Common myeloid progenitor, CD34-positive (primary cell): ENCODE measurements around the gene ELL.

Experiments used
- CTCF ChIA-PET: fragments of 350-600 bp; sonication (Branson Sonifier 250); formaldehyde crosslinking; loops from one replicate; lab custom pipeline; 2021; ENCODE audit warnings: antibody characterized with exemption; lab: Charles Lee
- POLR2A ChIA-PET: fragments of 350-600 bp; sonication (Branson Sonifier 250); formaldehyde crosslinking; loops from one replicate; lab custom pipeline; 2021; ENCODE audit warnings: antibody characterized with exemption; lab: Charles Lee
- DNase-seq, 3 donors: peaks; one replicate each; pipeline versions ENCODE4 v3.0.0 to v3.0.0-alpha.2; 2013
- H3K27ac ChIP-seq, 2 experiments: 1 replicate in 1 of 2; 2 replicates in 1 of 2; pipeline ENCODE4 v1.7.0; 2013; ENCODE audit warnings: inconsistent platforms in 2 of 2, low read length in 2 of 2, mild to moderate bottlenecking in 2 of 2, low read depth in 1 of 2, moderate library complexity in 1 of 2; ENCODE audit not compliant: severe bottlenecking in 2 of 2, insufficient read depth in 1 of 2, poor library complexity in 1 of 2
- H3K27me3 ChIP-seq, 5 experiments: replicated peaks in 2 of 5; 1 replicate in 3 of 5; 2 replicates in 2 of 5; pipeline versions ENCODE4 v1.6.1 to v1.7.0; 2013; ENCODE audit warnings: low read length in 4 of 5, mild to moderate bottlenecking in 2 of 5, moderate library complexity in 2 of 5, inconsistent platforms in 1 of 5; ENCODE audit not compliant: insufficient read depth in 5 of 5, control insufficient read depth in 4 of 5
- H3K36me3 ChIP-seq, 4 experiments: 1 replicate in 2 of 4; 2 replicates in 2 of 4; pipeline versions ENCODE4 v1.6.1 to v1.7.0; 2013; ENCODE audit warnings: low read length in 3 of 4, control low read depth in 1 of 4, mild to moderate bottlenecking in 1 of 4; ENCODE audit not compliant: control insufficient read depth in 4 of 4, insufficient read depth in 4 of 4
- H3K4me1 ChIP-seq, 4 experiments: 1 replicate in 3 of 4; 2 replicates in 1 of 4; pipeline versions ENCODE4 v1.6.1 to v1.7.1; 2013; ENCODE audit warnings: low read length in 3 of 4, mild to moderate bottlenecking in 3 of 4, control low read depth in 1 of 4, inconsistent platforms in 1 of 4, moderate library complexity in 1 of 4; ENCODE audit not compliant: control insufficient read depth in 4 of 4, insufficient read depth in 4 of 4; ENCODE audit errors: control extremely low read depth in 1 of 4
- H3K4me3 ChIP-seq, 7 experiments: 1 replicate in 4 of 7; 2 replicates in 3 of 7; pipeline versions ENCODE4 v1.5.1 to v1.7.0; 2013; ENCODE audit warnings: mild to moderate bottlenecking in 7 of 7, low read length in 6 of 7, moderate library complexity in 6 of 7, inconsistent platforms in 2 of 7, low read depth in 2 of 7, control low read depth in 1 of 7; ENCODE audit not compliant: insufficient read depth in 4 of 7, control insufficient read depth in 1 of 7; ENCODE audit errors: extremely low read depth in 1 of 7
- H3K9me3 ChIP-seq, 5 experiments: 1 replicate in 4 of 5; 2 replicates in 1 of 5; pipeline versions ENCODE4 v1.6.1 to v1.7.1; 2013; ENCODE audit warnings: low read length in 4 of 5, mild to moderate bottlenecking in 2 of 5, inconsistent platforms in 1 of 5, low read depth in 1 of 5, moderate library complexity in 1 of 5; ENCODE audit not compliant: control insufficient read depth in 4 of 5, insufficient read depth in 2 of 5; ENCODE audit errors: control extremely low read depth in 1 of 5
- WGBS: methylation state at CpG from one replicate; pipeline ENCODE4 v1.1.5; 2013; ENCODE audit not compliant: insufficient coverage; 5-methylcytosine and 5-hydroxymethylcytosine counted together

The ELL gene

DNA sequence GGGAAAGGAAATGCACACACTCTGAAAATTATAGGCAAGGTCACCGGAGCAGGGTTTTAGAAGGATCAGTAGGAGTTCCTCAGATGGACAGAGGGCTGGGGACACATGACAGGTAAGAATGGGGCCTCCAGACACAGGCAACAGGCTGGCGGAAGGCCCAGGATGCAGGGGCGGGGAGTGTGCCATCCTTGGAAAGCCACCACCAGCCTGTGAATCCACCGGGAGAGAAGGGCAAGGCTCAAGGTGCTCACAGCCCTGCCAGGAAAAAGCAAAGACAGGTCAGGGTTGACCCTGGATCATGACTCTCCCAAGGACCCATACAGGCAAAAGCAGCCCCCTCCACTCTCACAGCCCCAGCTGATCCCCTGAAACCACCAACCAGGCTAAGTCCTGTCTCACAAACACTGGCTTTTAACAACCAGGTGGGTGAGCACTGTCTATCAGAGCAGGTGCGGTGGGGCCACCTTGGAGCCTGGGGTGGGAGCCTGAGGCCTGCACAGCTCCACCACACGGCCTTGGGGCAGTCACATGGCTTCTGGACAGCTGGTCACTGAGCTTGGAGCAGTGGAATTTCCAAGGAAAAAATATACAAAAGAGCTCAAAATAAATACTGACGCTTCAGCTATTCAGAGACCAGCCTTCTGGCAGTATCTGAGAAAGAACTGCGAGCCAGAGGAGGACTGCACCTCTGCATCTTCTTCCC, 48.7 kb downstream of the ELL start:
- CTCF ChIA-PET, result interaction anchor here (0.6 to 4.2 kb wide), 7 partner anchors 11 to 203 kb away, joined by 3 to 18 read pairs (median 4); no protein-coding TSS in a partner anchor
- peaks cover 0 to 22% (median under 1%) of the 10 kb centered on the region in 4 experiments for H3K4me1 ChIP-seq
- H3K4me3 ChIP-seq, result no peak overlapping the region
- peaks cover 0 to 15% (median 5%) of the 10 kb centered on the region in 4 experiments for H3K36me3 ChIP-seq
- POLR2A ChIA-PET, result no interaction called here
- 94% methylated on average over 8 of the region's 8 CpGs for WGBS
- H3K9me3 ChIP-seq, result no peaks in the 10 kb centered on the region
- H3K27me3 ChIP-seq, result no peaks in the 10 kb centered on the region
- no peak for DNase-seq
- H3K27ac ChIP-seq, result no peak overlapping the region

DNA sequence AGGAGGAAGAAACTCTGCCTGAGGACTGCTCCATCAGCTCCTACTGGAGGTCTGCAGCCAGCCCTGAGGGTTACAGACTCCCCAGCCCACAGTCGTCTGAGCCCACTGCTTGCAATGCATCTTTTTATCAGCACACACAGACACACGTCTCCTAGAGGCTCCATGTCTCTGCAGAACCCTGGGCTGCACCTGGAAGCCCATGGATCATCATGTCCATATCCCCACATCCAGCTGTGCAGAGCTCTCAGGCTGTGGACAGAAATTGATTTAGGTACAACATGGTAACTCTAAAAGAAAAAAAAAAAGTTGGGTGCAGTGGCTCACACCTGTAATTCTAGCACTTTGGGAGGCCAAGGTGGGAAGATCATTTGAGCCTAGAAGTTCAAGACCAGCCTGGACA, 51.1 kb downstream of the ELL start:
- Histone ChIP-seq H3K27ac (no peak overlapping the region), H3K9me3 (no peaks in the 10 kb centered on the region), H3K27me3 (no peaks in the 10 kb centered on the region), H3K4me1 (peaks cover 0 to 5% (median under 1%) of the 10 kb centered on the region in 4 experiments), H3K36me3 (peaks cover 0 to 17% (median 2%) of the 10 kb centered on the region in 4 experiments), H3K4me3 (no peak overlapping the region)
- CTCF ChIA-PET, result interaction anchor here (1.1 to 3.3 kb wide), 6 partner anchors 12 to 50 kb away, joined by 3 to 14 read pairs (median 4); no protein-coding TSS in a partner anchor
- DNase-seq, result no peak
- POLR2A ChIA-PET, result no interaction called here
- 86% methylated on average over 1 of the region's 2 CpGs for WGBS

DNA sequence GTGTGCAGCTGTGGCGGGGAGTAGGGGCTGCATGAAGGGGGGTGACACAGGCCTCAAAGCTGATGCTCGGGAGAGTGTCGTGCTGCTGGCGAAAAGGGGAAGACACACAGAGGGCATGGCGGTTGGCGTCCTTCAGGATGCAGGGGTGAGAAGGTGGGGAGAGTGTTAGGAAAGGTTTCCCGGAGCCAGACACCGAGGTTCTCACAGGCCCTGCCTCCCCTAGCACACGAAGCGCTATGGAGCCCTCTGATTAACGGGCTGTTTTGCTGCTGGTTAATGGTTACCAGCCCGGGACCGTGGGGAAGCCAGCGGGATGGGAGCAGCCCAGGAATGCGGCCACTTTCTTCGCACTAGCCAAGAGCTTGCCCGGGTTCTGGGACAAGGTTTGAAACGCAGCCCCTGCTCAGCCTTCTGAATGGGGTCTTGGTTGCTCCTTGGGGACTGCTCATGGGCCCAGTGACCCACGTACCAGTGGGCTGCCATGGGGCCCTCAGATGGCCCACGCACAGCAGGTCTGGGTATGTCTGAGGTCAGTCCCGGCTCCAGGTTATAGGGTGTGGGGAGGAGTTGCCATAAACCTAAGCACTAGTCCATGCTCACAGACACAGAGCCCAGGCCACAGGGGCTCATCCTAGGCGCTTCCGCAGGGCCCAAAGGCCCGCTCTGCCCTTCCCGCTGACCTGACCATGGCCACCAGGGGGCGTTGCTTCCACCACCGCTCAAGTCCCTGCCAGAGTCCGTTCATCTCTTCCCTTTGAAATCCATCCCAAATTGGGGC, 52.6 kb downstream of the ELL start:
- ChIA-PET CTCF (interaction anchor here (0.8 to 3.3 kb wide), 16 partner anchors 9 to 379 kb away, joined by 3 to 14 read pairs (median 4); no protein-coding TSS in a partner anchor), POLR2A (no interaction called here)
- no peaks in the 10 kb centered on the region for H3K9me3 ChIP-seq
- peak; percentile 50 to 77 (median 67) for DNase-seq
- no peaks in the 10 kb centered on the region for H3K27me3 ChIP-seq
- 83% methylated on average over 26 of the region's 28 CpGs for WGBS
- H3K36me3 ChIP-seq, result peaks cover 0 to 29% (median 5%) of the 10 kb centered on the region in 4 experiments
- H3K4me3 ChIP-seq, result no peak overlapping the region
- peaks cover 0 to 18% (median 15%) of the 10 kb centered on the region in 4 experiments for H3K4me1 ChIP-seq
- no peak overlapping the region for H3K27ac ChIP-seq

DNA sequence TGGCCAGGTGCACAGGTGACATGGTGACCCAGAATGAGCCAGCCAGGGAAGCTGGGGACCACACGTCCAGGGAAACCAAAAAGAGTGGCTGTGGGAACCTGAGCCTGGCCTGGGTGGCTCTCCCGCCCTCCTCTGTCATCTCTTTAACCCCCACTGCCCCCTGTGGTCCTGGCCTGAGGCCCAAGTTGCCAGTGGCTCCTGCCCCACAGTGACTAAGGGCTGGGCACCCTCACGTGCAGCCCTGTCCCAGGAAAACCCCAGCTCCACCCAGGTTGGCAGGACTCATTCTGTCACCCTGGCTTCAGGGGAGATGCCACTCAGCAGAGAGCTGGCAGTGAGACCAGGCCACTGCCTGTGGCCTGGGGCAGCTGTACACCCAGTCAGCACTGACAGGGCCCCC, 53.4 kb downstream of the ELL start:
- Histone ChIP-seq H3K4me3 (no peak overlapping the region), H3K9me3 (no peaks in the 10 kb centered on the region), H3K4me1 (peaks cover 0 to 23% (median 21%) of the 10 kb centered on the region in 4 experiments), H3K27ac (no peak overlapping the region), H3K27me3 (no peaks in the 10 kb centered on the region), H3K36me3 (peaks cover 0 to 29% (median 5%) of the 10 kb centered on the region in 4 experiments)
- POLR2A ChIA-PET, result no interaction called here
- DNase-seq, result no peak
- WGBS, result 95% methylated on average over 3 of the region's 3 CpGs
- CTCF ChIA-PET, result interaction anchor here (0.9 to 3.3 kb wide), 12 partner anchors 10 to 379 kb away, joined by 3 to 14 read pairs (median 5); no protein-coding TSS in a partner anchor

DNA sequence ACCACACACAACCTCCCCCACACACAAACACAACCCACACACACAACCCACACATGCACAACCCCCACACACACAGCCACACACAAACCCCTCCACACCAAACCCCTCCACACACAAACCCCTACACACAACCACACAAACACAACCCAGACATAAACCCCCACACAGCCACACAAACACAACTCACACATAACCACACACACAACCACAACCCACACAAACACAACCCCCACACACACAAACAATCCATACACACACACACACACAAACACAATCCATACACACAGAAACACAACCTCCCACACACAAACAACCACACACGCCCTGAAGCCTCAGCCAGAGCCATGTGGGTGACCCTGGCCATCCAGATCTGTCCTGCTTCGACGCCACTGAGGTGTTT, 53.9 kb downstream of the ELL start:
- WGBS, result no CpG with 5 or more reads among the region's 3 CpGs
- ChIA-PET CTCF (interaction anchor here (0.9 to 3.3 kb wide), 8 partner anchors 9 to 380 kb away, joined by 3 to 14 read pairs (median 6); no protein-coding TSS in a partner anchor), POLR2A (no interaction called here)
- Histone ChIP-seq H3K4me3 (no peak overlapping the region), H3K36me3 (peaks cover 0 to 27% (median 5%) of the 10 kb centered on the region in 4 experiments), H3K27me3 (no peaks in the 10 kb centered on the region), H3K4me1 (peaks cover 0 to 23% (median 21%) of the 10 kb centered on the region in 4 experiments), H3K27ac (peak overlapping the region in 1 of 2 experiments; percentile 3), H3K9me3 (no peaks in the 10 kb centered on the region)
- DNase-seq, result peak in 1 of 3 donors; percentile 21

DNA sequence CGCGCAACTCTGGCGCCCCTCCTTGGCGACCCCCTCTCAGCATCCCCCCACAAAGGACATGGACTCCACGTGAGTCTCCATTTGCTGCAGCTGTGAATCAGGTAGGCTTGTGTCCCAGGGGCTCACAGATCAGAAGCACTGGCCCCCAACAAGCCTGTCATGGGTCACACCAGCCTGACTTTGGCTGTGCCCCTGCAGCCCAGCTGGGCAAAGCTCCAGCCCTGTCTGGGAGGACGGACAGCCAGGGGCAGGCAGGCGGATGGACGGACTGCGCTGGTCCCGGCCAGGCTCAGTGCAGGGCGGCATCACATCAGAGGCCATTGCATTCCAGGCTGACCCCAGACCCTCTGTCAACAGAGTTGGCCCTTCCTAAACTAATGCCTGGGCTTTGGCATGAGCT, 55.5 kb downstream of the ELL start:
- CTCF ChIA-PET, result interaction anchor here (0.7 to 11.2 kb wide), 4 partner anchors 9 to 116 kb away, joined by 3 to 109 read pairs (median 4); no protein-coding TSS in a partner anchor
- Histone ChIP-seq H3K4me1 (peaks cover 0 to 23% (median 21%) of the 10 kb centered on the region in 4 experiments), H3K27me3 (no peaks in the 10 kb centered on the region), H3K4me3 (no peak overlapping the region), H3K9me3 (no peaks in the 10 kb centered on the region), H3K36me3 (peaks cover 0 to 29% (median 6%) of the 10 kb centered on the region in 4 experiments), H3K27ac (no peak overlapping the region)
- no peak for DNase-seq
- POLR2A ChIA-PET, result no interaction called here
- WGBS, result 96% methylated on average over 11 of the region's 11 CpGs
